T-cell (primary cell): ENCODE data around the gene JPH3. TPM values are rescaled to one million over a fixed set of nuclear protein-coding genes. Genes with fewer than 3 reads are reported as not detected.

Experiments
- ATAC-seq, 4 experiments: fragments of 200-7000 bp in 3 of 4; fragments of 150-1000 bp in 1 of 4; cut with Tn5 transposase; replicated peaks in 1 of 4; 1 replicate in 3 of 4; 2 replicates in 1 of 4; pipeline ENCODE4 v1.10.0; 2021; ENCODE audit warnings: moderate library complexity in 3 of 4, mild to moderate bottlenecking in 2 of 4, moderate number of reproducible peaks in 1 of 4
- CTCF ChIA-PET, 2 donors: fragments of 300-600 bp; sonication (Branson Sonifier 250); formaldehyde crosslinking; loops; one replicate each; lab custom pipeline; 2022; ENCODE audit warnings: antibody characterized with exemption in 2 of 2; lab: Charles Lee
- POLR2A ChIA-PET, 2 donors: fragments of 300-600 bp; sonication (Branson Sonifier 250); formaldehyde crosslinking; loops; one replicate each; lab custom pipeline; 2022; ENCODE audit warnings: antibody characterized with exemption in 2 of 2; lab: Charles Lee
- DNase-seq, 35 experiments: peaks; one replicate each; pipeline versions ENCODE4 v3.0.0 to v3.0.0-alpha.2; 2013 to 2023
- H3K27ac ChIP-seq: one replicate; pipeline ENCODE4 v1.5.1; 2013; ENCODE audit warnings: low read length
- H3K27me3 ChIP-seq, 2 experiments: replicated peaks in 1 of 2; 1 replicate in 1 of 2; 2 replicates in 1 of 2; pipeline versions ENCODE4 v1.6.1 to v1.7.0; 2013; ENCODE audit warnings: low read length in 1 of 2, mixed read lengths in 1 of 2; ENCODE audit not compliant: control insufficient read depth in 2 of 2, insufficient read depth in 2 of 2; ENCODE audit errors: extremely low read depth in 1 of 2
- H3K36me3 ChIP-seq, 2 donors: 1 replicate in 1 of 2; 2 replicates in 1 of 2; pipeline versions ENCODE4 v1.6.1 to v1.7.0; 2013; ENCODE audit warnings: low read length in 1 of 2; ENCODE audit not compliant: control insufficient read depth in 2 of 2, insufficient read depth in 1 of 2; ENCODE audit errors: extremely low read depth in 1 of 2
- H3K4me1 ChIP-seq, 2 experiments: 1 replicate in 1 of 2; 2 replicates in 1 of 2; pipeline versions ENCODE4 v1.6.1 to v1.7.0; 2013; ENCODE audit warnings: low read length in 2 of 2, mixed read lengths in 1 of 2; ENCODE audit not compliant: insufficient read depth in 2 of 2, control insufficient read depth in 1 of 2; ENCODE audit errors: extremely low read depth in 1 of 2
- H3K4me3 ChIP-seq, 2 donors: 1 replicate in 1 of 2; 2 replicates in 1 of 2; pipeline versions ENCODE4 v1.5.1 to v1.7.0; 2013; ENCODE audit warnings: mild to moderate bottlenecking in 2 of 2, low read length in 1 of 2, moderate library complexity in 1 of 2; ENCODE audit not compliant: control insufficient read depth in 1 of 2; ENCODE audit errors: extremely low read depth in 1 of 2
- H3K9me3 ChIP-seq: 2 replicates; pipeline ENCODE4 v1.7.0; 2013
- H3K27ac Mint-ChIP-seq, 2 donors: one replicate each; pipeline ENCODE4 v1.8.0; 2020 to 2021; ENCODE audit warnings: mild to moderate bottlenecking in 2 of 2, mixed read lengths in 2 of 2
- H3K27me3 Mint-ChIP-seq, 2 donors: one replicate each; pipeline ENCODE4 v1.8.0; 2021 to 2022; ENCODE audit warnings: mixed read lengths in 2 of 2
- H3K36me3 Mint-ChIP-seq: one replicate; pipeline ENCODE4 v1.8.0; 2021; ENCODE audit warnings: mixed read lengths
- H3K4me1 Mint-ChIP-seq, 3 donors: one replicate each; pipeline ENCODE4 v1.8.0; 2020 to 2022; ENCODE audit warnings: mixed read lengths in 3 of 3, mild to moderate bottlenecking in 1 of 3
- H3K4me3 Mint-ChIP-seq, 3 donors: one replicate each; pipeline ENCODE4 v1.8.0; 2020 to 2022; ENCODE audit warnings: mild to moderate bottlenecking in 3 of 3, mixed read lengths in 3 of 3, moderate library complexity in 3 of 3
- H3K9me3 Mint-ChIP-seq, 3 donors: one replicate each; pipeline ENCODE4 v1.8.0; 2020 to 2022; ENCODE audit warnings: mixed read lengths in 3 of 3
- WGBS: methylation state at CpG from one replicate; pipeline ENCODE4 v1.1.5; 2013; ENCODE audit warnings: missing lambda C conversion rate; ENCODE audit not compliant: insufficient coverage; 5-methylcytosine and 5-hydroxymethylcytosine counted together
- total RNA-seq, 35 experiments: library from RNA in 6 of 35; stranded (reverse) in 6 of 35; fragments of 120-200 nt in 1 of 35; gene quantifications; one replicate each; pipeline versions ENCODE4 v1.2.1 to v1.2.4 and lab custom pipeline; 2013 to 2026

Gene JPH3
- total RNA-seq, 5 donors from 2014 or later (not counting 1 experiment from before 2014, with no cell fraction given) = not detected

GRCh38 chr16:87595712-87596111 lies 6.6 kb upstream of the JPH3 start:
- Mint-ChIP-seq H3K27ac (no peak overlapping the region), H3K9me3 (peaks cover 0 to 4% (median 2%) of the 10 kb centered on the region in 3 donors), H3K27me3 (peaks cover 10 to 39% of the 10 kb centered on the region in 2 donors), H3K4me3 (no peak overlapping the region), H3K36me3 (no peaks in the 10 kb centered on the region), H3K4me1 (peaks cover 0 to 4% (median 0%) of the 10 kb centered on the region in 3 donors)
- no peak overlapping the region for H3K4me3 ChIP-seq
- peaks cover 8 to 44% of the 10 kb centered on the region in 2 experiments for H3K27me3 ChIP-seq
- H3K36me3 ChIP-seq = no peaks in the 10 kb centered on the region
- DNase-seq (no peak), ATAC-seq (no peak)
- 100% methylated on average over 1 of the region's 5 CpGs for WGBS
- no peak overlapping the region for H3K27ac ChIP-seq
- ChIA-PET POLR2A (no interaction called here), CTCF (interaction anchor here in 1 of 2 donors (0.7 kb wide), 1 partner anchor 67 kb away, joined by 3 read pairs; no protein-coding TSS in a partner anchor)
- no peaks in the 10 kb centered on the region for H3K9me3 ChIP-seq
- no peaks in the 10 kb centered on the region for H3K4me1 ChIP-seq

- Mint-ChIP-seq H3K27ac (no peak overlapping the region), H3K27me3 (peaks cover 6 to 45% of the 10 kb centered on the region in 2 donors)
Observed at GRCh38 chr16:87597324-87597830, 4.9 kb upstream of the JPH3 start.

GRCh38 chr16:87598431-87598830 lies 3.9 kb upstream of the JPH3 start:
- H3K4me3 Mint-ChIP-seq = no peak overlapping the region
- no peaks in the 10 kb centered on the region for H3K36me3 Mint-ChIP-seq
- no peak overlapping the region for H3K4me3 ChIP-seq
- H3K27ac Mint-ChIP-seq = no peak overlapping the region
- H3K9me3 Mint-ChIP-seq = peaks cover 0 to 4% (median 2%) of the 10 kb centered on the region in 3 donors
- no peak overlapping the region for H3K27ac ChIP-seq
- no peak for DNase-seq
- H3K9me3 ChIP-seq = no peaks in the 10 kb centered on the region
- peaks cover 2 to 12% of the 10 kb centered on the region in 2 experiments for H3K4me1 ChIP-seq
- ChIA-PET CTCF (no interaction called here), POLR2A (no interaction called here)
- WGBS = no CpG with 5 or more reads among the region's 5 CpGs
- H3K27me3 ChIP-seq = peaks cover 8 to 54% of the 10 kb centered on the region in 2 experiments
- H3K36me3 ChIP-seq = no peaks in the 10 kb centered on the region
- peaks cover 0 to 14% (median 8%) of the 10 kb centered on the region in 3 donors for H3K4me1 Mint-ChIP-seq
- peaks cover 8 to 49% of the 10 kb centered on the region in 2 donors for H3K27me3 Mint-ChIP-seq
- no peak for ATAC-seq

More at GRCh38 chr16:87597324-87597830, 4.9 kb upstream of the JPH3 start:
- ChIA-PET POLR2A (no interaction called here), CTCF (no interaction called here)
- Histone ChIP-seq H3K36me3 (no peaks in the 10 kb centered on the region), H3K27me3 (peaks cover 8 to 46% of the 10 kb centered on the region in 2 experiments), H3K9me3 (no peaks in the 10 kb centered on the region), H3K4me1 (peaks cover 2 to 6% of the 10 kb centered on the region in 2 experiments), H3K27ac (no peak overlapping the region), H3K4me3 (no peak overlapping the region)
- H3K4me1 Mint-ChIP-seq = peaks cover 0 to 9% (median 4%) of the 10 kb centered on the region in 3 donors
- H3K4me3 Mint-ChIP-seq = no peak overlapping the region
- ATAC-seq (no peak), DNase-seq (no peak)
- no peaks in the 10 kb centered on the region for H3K36me3 Mint-ChIP-seq
- H3K9me3 Mint-ChIP-seq = peaks cover 0 to 4% (median 2%) of the 10 kb centered on the region in 3 donors
- WGBS = 99% methylated on average over 6 of the region's 6 CpGs

GRCh38 chr16:87600246-87600645 lies 2.1 kb upstream of the JPH3 start:
- H3K27me3 Mint-ChIP-seq = peaks cover 16 to 60% of the 10 kb centered on the region in 2 donors
- POLR2A ChIA-PET = no interaction called here
- H3K27me3 ChIP-seq = peaks cover 9 to 62% of the 10 kb centered on the region in 2 experiments
- CTCF ChIA-PET = no interaction called here
- no peaks in the 10 kb centered on the region for H3K36me3 ChIP-seq
- no peaks in the 10 kb centered on the region for H3K9me3 ChIP-seq
- no peak overlapping the region for H3K27ac ChIP-seq
- WGBS = 79% methylated on average over 6 of the region's 6 CpGs
- no peak overlapping the region for H3K27ac Mint-ChIP-seq
- H3K4me1 ChIP-seq = peaks cover 2 to 17% of the 10 kb centered on the region in 2 experiments
- H3K9me3 Mint-ChIP-seq = peaks cover 0 to 4% (median 2%) of the 10 kb centered on the region in 3 donors
- peaks cover 7 to 20% (median 14%) of the 10 kb centered on the region in 3 donors for H3K4me1 Mint-ChIP-seq
- ATAC-seq = no peak
- no peak overlapping the region for H3K4me3 ChIP-seq
- no peaks in the 10 kb centered on the region for H3K36me3 Mint-ChIP-seq
- DNase-seq = no peak
- H3K4me3 Mint-ChIP-seq = peak overlapping the region in 1 of 3 donors; percentile 54

GRCh38 chr16:87601401-87601981 lies 817 bp upstream of the JPH3 start:
- peaks cover 0 to 4% (median 2%) of the 10 kb centered on the region in 3 donors for H3K9me3 Mint-ChIP-seq
- peaks cover 7 to 20% (median 14%) of the 10 kb centered on the region in 3 donors for H3K4me1 Mint-ChIP-seq
- ChIA-PET POLR2A (no interaction called here), CTCF (no interaction called here)
- no peak overlapping the region for H3K27ac Mint-ChIP-seq
- H3K27me3 Mint-ChIP-seq = peaks cover 23 to 69% of the 10 kb centered on the region in 2 donors
- H3K36me3 Mint-ChIP-seq = no peaks in the 10 kb centered on the region
- Histone ChIP-seq H3K36me3 (no peaks in the 10 kb centered on the region), H3K4me1 (peaks cover 2 to 17% of the 10 kb centered on the region in 2 experiments), H3K9me3 (no peaks in the 10 kb centered on the region), H3K27me3 (peaks cover 14 to 71% of the 10 kb centered on the region in 2 experiments), H3K27ac (no peak overlapping the region), H3K4me3 (no peak overlapping the region)
- H3K4me3 Mint-ChIP-seq = peak overlapping the region in 1 of 3 donors; percentile 54
- DNase-seq (no peak), ATAC-seq (no peak)
- 5% methylated on average over 16 of the region's 32 CpGs for WGBS

- ChIA-PET POLR2A (no interaction called here), CTCF (no interaction called here)
- H3K4me1 Mint-ChIP-seq = peaks cover 7 to 20% (median 14%) of the 10 kb centered on the region in 3 donors
- Histone ChIP-seq H3K4me3 (peak overlapping the region in 1 of 2 donors; percentile 40), H3K4me1 (peaks cover 2 to 17% of the 10 kb centered on the region in 2 experiments), H3K9me3 (no peaks in the 10 kb centered on the region), H3K27me3 (peaks cover 14 to 82% of the 10 kb centered on the region in 2 experiments), H3K27ac (no peak overlapping the region), H3K36me3 (no peaks in the 10 kb centered on the region)
- peak overlapping the region; percentile 55 to 80 (median 58) for H3K4me3 Mint-ChIP-seq
- no peak for ATAC-seq
- WGBS = 3% methylated on average over 84 of the region's 97 CpGs
- H3K27me3 Mint-ChIP-seq = peaks cover 34 to 83% of the 10 kb centered on the region in 2 donors
- DNase-seq = no peak
- peaks cover 0 to 4% (median 2%) of the 10 kb centered on the region in 3 donors for H3K9me3 Mint-ChIP-seq
- H3K27ac Mint-ChIP-seq = no peak overlapping the region
- no peaks in the 10 kb centered on the region for H3K36me3 Mint-ChIP-seq
Observed at GRCh38 chr16:87602821-87603683, 744 bp downstream of the JPH3 start.
